ENCODE results near the gene C1orf21. TPM values are rescaled to one million over a fixed set of nuclear protein-coding genes. Genes with fewer than 3 reads are reported as not detected.
A peak's percentile ranks its signal among the peaks of the same experiment; 100 is the strongest.

Gene C1orf21
- polyA plus RNA-seq, 1 donor (not counting 4 experiments of a cell fraction or from before 2014, with no cell fraction given), result 44.3 TPM

DNA sequence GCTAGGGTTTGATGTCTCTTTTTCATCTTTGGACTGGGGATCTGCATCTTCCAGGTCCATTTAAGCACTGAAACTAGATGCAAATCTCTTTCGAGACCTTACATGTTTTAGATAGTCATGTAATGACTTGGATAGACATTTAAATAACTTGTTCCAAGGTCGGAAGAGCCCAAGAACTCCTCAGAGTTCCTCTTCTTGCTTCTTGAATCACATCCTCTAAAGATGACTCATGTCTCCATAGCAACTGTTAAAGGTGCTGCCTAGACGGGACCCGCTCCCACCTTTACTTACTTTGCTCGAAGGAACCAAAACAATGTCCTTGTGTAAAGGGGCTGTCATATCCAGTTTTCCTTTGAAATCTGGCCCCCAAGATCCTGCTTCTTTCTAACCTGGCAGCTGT lies 237.8 kb downstream of the C1orf21 start:
- Histone ChIP-seq H3K36me3 (ENCODE audit: control insufficient read depth in 2 of 2, extremely low read depth in 1 of 2, insufficient read depth in 2 of 2, low read length in 2 of 2) (peaks cover 2 to 7% of the 10 kb centered on the region in 2 experiments), H3K4me2 (ENCODE audit: control insufficient read depth, extremely low read depth, insufficient read depth, low read depth, low read length) (peak overlapping the region; percentile 74), H3K9ac (ENCODE audit: control insufficient read depth, extremely low read depth, insufficient read depth, low read length) (peak overlapping the region; percentile 24), H3K9me1 (ENCODE audit: control insufficient read depth, extremely low read depth, insufficient read depth, low read length) (no peaks in the 10 kb centered on the region), H3K9me3 (ENCODE audit: control insufficient read depth, low read depth, low read length) (no peaks in the 10 kb centered on the region), H2AFZ (ENCODE audit: control insufficient read depth, low read length) (no peak overlapping the region), H3K27ac (ENCODE audit: control insufficient read depth, insufficient read depth, low read length) (peak overlapping the region; percentile 63), H3K4me1 (ENCODE audit: control insufficient read depth, extremely low read depth, insufficient read depth, low read length) (peaks cover 41% of the 10 kb centered on the region), H3K79me2 (ENCODE audit: control insufficient read depth, insufficient read depth, low read length) (no peaks in the 10 kb centered on the region), H3K27me3 (ENCODE audit: control insufficient read depth, extremely low read depth, insufficient read depth, low read length) (no peaks in the 10 kb centered on the region), H4K20me1 (ENCODE audit: control insufficient read depth, extremely low read depth, insufficient read depth, low read length) (no peaks in the 10 kb centered on the region), H3K4me3 (ENCODE audit: control insufficient read depth in 2 of 3, extremely low read depth in 1 of 3, insufficient read depth in 2 of 3, low read depth in 1 of 3, low read length in 3 of 3) (peak overlapping the region in 2 of 3 experiments; percentile 6 to 20)
- no peak for TF ChIP-seq CTCF (optimal IDR thresholded peaks at IDR 0.05 in 1 of 3, IDR thresholded peaks at IDR 0.05 in 1 of 3, conservative IDR thresholded peaks at IDR 0.05 in 1 of 3; ENCODE audit: extremely low read depth in 1 of 3, insufficient read depth in 2 of 3, low read length in 3 of 3)
- no peak for TF ChIP-seq EZH2 (IDR thresholded peaks at IDR 0.05; ENCODE audit: low read length)
- DNase-seq (ENCODE audit: low read depth, low spot score) (peak; percentile 61), FAIRE-seq (peak; percentile 98)
- dilution Hi-C loops (cut with MboI; ENCODE audit: extremely low pct_ligation_motif_present, low sequenced_read_pairs), result no loop called here

- no peak overlapping the region for H3K27ac ChIP-seq (ENCODE audit: control insufficient read depth, insufficient read depth, low read length)
- no peak for FAIRE-seq
- TF ChIP-seq CTCF (optimal IDR thresholded peaks at IDR 0.05 in 1 of 3, IDR thresholded peaks at IDR 0.05 in 1 of 3, conservative IDR thresholded peaks at IDR 0.05 in 1 of 3; ENCODE audit: extremely low read depth in 1 of 3, insufficient read depth in 2 of 3, low read length in 3 of 3) (no peak), EZH2 (IDR thresholded peaks at IDR 0.05; ENCODE audit: low read length) (no peak)
These were observed 238.4 kb downstream of the C1orf21 start for GRCh38 chr1:184625271-184625670.

More at GRCh38 chr1:184625271-184625670, 238.4 kb downstream of the C1orf21 start:
- Histone ChIP-seq H3K4me3 (ENCODE audit: control insufficient read depth in 2 of 3, extremely low read depth in 1 of 3, insufficient read depth in 2 of 3, low read depth in 1 of 3, low read length in 3 of 3) (no peak overlapping the region), H4K20me1 (ENCODE audit: control insufficient read depth, extremely low read depth, insufficient read depth, low read length) (no peaks in the 10 kb centered on the region), H3K36me3 (ENCODE audit: control insufficient read depth in 2 of 2, extremely low read depth in 1 of 2, insufficient read depth in 2 of 2, low read length in 2 of 2) (peaks cover 0 to 5% of the 10 kb centered on the region in 2 experiments), H2AFZ (ENCODE audit: control insufficient read depth, low read length) (no peak overlapping the region), H3K27me3 (ENCODE audit: control insufficient read depth, extremely low read depth, insufficient read depth, low read length) (no peaks in the 10 kb centered on the region), H3K9ac (ENCODE audit: control insufficient read depth, extremely low read depth, insufficient read depth, low read length) (no peak overlapping the region), H3K4me1 (ENCODE audit: control insufficient read depth, extremely low read depth, insufficient read depth, low read length) (peaks cover 41% of the 10 kb centered on the region), H3K9me1 (ENCODE audit: control insufficient read depth, extremely low read depth, insufficient read depth, low read length) (no peaks in the 10 kb centered on the region), H3K9me3 (ENCODE audit: control insufficient read depth, low read depth, low read length) (no peaks in the 10 kb centered on the region), H3K79me2 (ENCODE audit: control insufficient read depth, insufficient read depth, low read length) (no peaks in the 10 kb centered on the region), H3K4me2 (ENCODE audit: control insufficient read depth, extremely low read depth, insufficient read depth, low read depth, low read length) (no peak overlapping the region)
- dilution Hi-C loops (cut with MboI; ENCODE audit: extremely low pct_ligation_motif_present, low sequenced_read_pairs), result no loop called here
- no peak for DNase-seq (ENCODE audit: low read depth, low spot score)
